Prostate gland (tissue), 2 donors: ENCODE measurements around the gene UNK. TPM values are rescaled to one million over a fixed set of nuclear protein-coding genes. Genes with fewer than 3 reads are reported as not detected.

Experiments
- DNase-seq: peaks from one replicate; pipeline ENCODE4 v3.0.0-alpha.2; 2019; ENCODE audit warnings: low spot score
- H3K27ac ChIP-seq, 2 donors: fragments of 200-600 bp; sonication (generic); 2 replicates each; pipeline ENCODE4 v1.5.1; 2017 to 2019
- H3K27me3 ChIP-seq: fragments of 200-600 bp; sonication (generic); replicated peaks from 2 replicates; pipeline ENCODE4 v1.5.1; 2019; ENCODE audit not compliant: insufficient read depth
- H3K36me3 ChIP-seq, 2 donors: fragments of 200-600 bp; sonication (generic); 1 replicate in 1 of 2; 2 replicates in 1 of 2; pipeline versions ENCODE4 v1.5.1 to v1.8.1; 2017 to 2019
- H3K4me1 ChIP-seq: fragments of 200-600 bp; sonication (generic); replicated peaks from 2 replicates; pipeline ENCODE4 v1.5.1; 2019
- H3K4me3 ChIP-seq, 2 donors: fragments of 200-600 bp; sonication (generic); 2 replicates each; pipeline ENCODE4 v1.5.1; 2017 to 2019
- H3K9me3 ChIP-seq: fragments of 200-600 bp; sonication (generic); 2 replicates; pipeline ENCODE4 v1.5.1; 2017
- CTCF ChIP-seq, 4 experiments: fragments of 200-600 bp in 2 of 4; fragments of 450-650 bp in 2 of 4; sonication (generic) in 2 of 4; IDR thresholded peaks; 1 replicate in 3 of 4; 2 replicates in 1 of 4; pipeline ENCODE4 v1.5.1; 2016 to 2019; ENCODE audit warnings: antibody characterized with exemption in 4 of 4, mild to moderate bottlenecking in 2 of 4, moderate library complexity in 2 of 4
- POLR2A ChIP-seq: fragments of 450-650 bp; IDR thresholded peaks from one replicate; pipeline ENCODE4 v1.6.1; 2016; ENCODE audit warnings: antibody characterized with exemption, mild to moderate bottlenecking
- POLR2AphosphoS5 ChIP-seq: sonication (generic); formaldehyde crosslinking; IDR thresholded peaks from one replicate; pipeline ENCODE4 v1.6.1; 2017; ENCODE audit warnings: antibody characterized with exemption
- WGBS: methylation state at CpG from one replicate; pipeline ENCODE4 v1.1.5; 2018; 5-methylcytosine and 5-hydroxymethylcytosine counted together
- intact Hi-C: fragments of 100-400 bp; cut with DNase I; formaldehyde crosslinking; loops from one replicate; pipeline ENCODE4 v1.14.2; 2022
- microRNA-seq: library from miRNA; unstranded; fragments of <30 nt; microRNA quantifications from one replicate; pipeline ENCODE4, GENCODE V29; 2016
- total RNA-seq, 2 donors: library from RNA; depleted of rRNA; stranded (reverse); fragments of >200 nt; gene quantifications; one replicate each; pipeline ENCODE4 v1.1.0, GENCODE V29; 2016

The UNK gene
- total RNA-seq, 2 donors from 2014 or later, result 68.9 to 72.5 TPM

GRCh38 chr17:75872434-75873351 lies 88.1 kb downstream of the UNK start:
- intact Hi-C loops, result loop anchor here (2.0 kb wide), 1 partner anchor 18 kb away; the partner anchor contains the start of gene WBP2
- DNase-seq, result peak; percentile 76
- 40% methylated on average over 13 of the region's 13 CpGs for WGBS

DNA sequence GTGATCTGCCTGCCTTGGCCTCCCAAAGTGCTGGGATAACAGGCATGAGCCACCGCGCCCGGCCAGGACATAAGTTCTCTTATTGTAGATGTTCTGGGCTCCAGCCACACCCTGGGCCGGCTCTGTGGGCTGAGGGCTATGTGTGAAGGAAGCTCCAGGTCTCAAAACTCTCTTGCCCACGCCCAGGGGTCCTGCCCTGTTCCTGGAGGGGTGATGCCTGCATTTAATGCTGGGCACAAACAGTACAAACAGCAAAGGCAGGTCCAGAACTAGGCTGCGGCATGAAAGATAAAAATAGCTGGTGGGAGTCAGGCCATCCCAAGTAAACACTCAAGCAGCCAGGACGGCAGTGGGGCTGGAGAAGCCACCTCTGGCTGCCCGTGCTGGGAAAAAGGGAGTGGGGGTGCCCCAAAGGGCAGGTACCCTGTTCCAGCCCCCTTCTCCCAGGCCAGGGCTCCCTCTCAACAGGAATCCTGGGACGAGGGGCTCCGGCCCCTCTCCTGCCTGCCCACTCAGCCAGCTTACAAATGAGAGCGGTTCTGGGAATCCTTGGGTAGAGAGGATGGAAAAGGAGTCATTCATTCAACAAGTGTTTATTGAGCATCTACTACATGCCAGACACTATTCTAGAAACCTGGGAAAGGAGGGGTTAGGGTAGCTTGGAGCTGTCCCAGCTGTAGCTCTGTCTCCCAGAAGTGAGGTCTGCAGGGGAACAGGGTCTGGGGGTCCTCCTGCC lies 89.1 kb downstream of the UNK start:
- H3K4me3 ChIP-seq, result no peak overlapping the region
- peak overlapping the region; percentile 83 for H3K27ac ChIP-seq
- H3K4me1 ChIP-seq, result peaks cover 28% of the 10 kb centered on the region
- no peak for DNase-seq
- no peaks in the 10 kb centered on the region for H3K9me3 ChIP-seq
- H3K36me3 ChIP-seq, result no peaks in the 10 kb centered on the region
- TF ChIP-seq POLR2A, result no peak
- no peak for TF ChIP-seq CTCF (IDR thresholded peaks at IDR 0.05)
- no peak for TF ChIP-seq POLR2AphosphoS5
- H3K27me3 ChIP-seq, result no peaks in the 10 kb centered on the region
- WGBS, result 72% methylated on average over 11 of the region's 11 CpGs
- intact Hi-C loops, result loop anchor here (2.0 kb wide), 1 partner anchor 19 kb away; the partner anchor contains the start of gene WBP2

More at GRCh38 chr17:75872434-75873351, 88.1 kb downstream of the UNK start:
- TF ChIP-seq POLR2A, result peak; percentile 31
- TF ChIP-seq POLR2AphosphoS5, result peak; percentile 77
- peak in 1 of 4 experiments; percentile 4 for TF ChIP-seq CTCF (IDR thresholded peaks at IDR 0.05)
- Histone ChIP-seq H3K4me1 (peaks cover 28% of the 10 kb centered on the region), H3K4me3 (no peak overlapping the region), H3K27ac (peak overlapping the region; percentile 83), H3K36me3 (no peaks in the 10 kb centered on the region), H3K27me3 (no peaks in the 10 kb centered on the region), H3K9me3 (no peaks in the 10 kb centered on the region)

GRCh38 chr17:75874323-75875181 lies 89.9 kb downstream of the UNK start:
- H3K27me3 ChIP-seq, result no peaks in the 10 kb centered on the region
- no peak for DNase-seq
- H3K4me3 ChIP-seq, result no peak overlapping the region
- intact Hi-C loops, result loop anchor here (5.0 kb wide), 1 partner anchor 87 kb away; no protein-coding TSS in a partner anchor
- no peaks in the 10 kb centered on the region for H3K36me3 ChIP-seq
- H3K27ac ChIP-seq, result peak overlapping the region; percentile 91
- TF ChIP-seq POLR2A, result no peak
- TF ChIP-seq CTCF (IDR thresholded peaks at IDR 0.05), result no peak
- TF ChIP-seq POLR2AphosphoS5, result no peak
- no peaks in the 10 kb centered on the region for H3K9me3 ChIP-seq
- 91% methylated on average over 38 of the region's 38 CpGs for WGBS
- peaks cover 28% of the 10 kb centered on the region for H3K4me1 ChIP-seq

Small RNAs within 50 kb of the gene (microRNA-seq; reads per million reads assigned to microRNA genes)
- 0.75 reads per million for gene MIR4738

Other genes with a start within 250 kb of the UNK start
- gene MYO15B, start 197.0 kb upstream of the UNK start, total RNA-seq, result 100 to 1,000 TPM in 1 of 2 donors, 10 to 100 TPM in 1; 86.5 to 214 TPM
- gene SMIM5, start 151.4 kb upstream of the UNK start, total RNA-seq, result 1 to 10 TPM in 1 of 2 donors, under 1 TPM in 1; 0.27 to 4.1 TPM
- gene RECQL5, start 117.7 kb upstream of the UNK start, total RNA-seq, result 100 to 1,000 TPM in 1 of 2 donors, 10 to 100 TPM in 1; 33.6 to 132 TPM
- gene SAP30BP, start 117.5 kb upstream of the UNK start, total RNA-seq, result 10 to 100 TPM; 50.4 to 72.3 TPM
- 100 to 1,000 TPM in 1 of 2 donors, 10 to 100 TPM in 1; 81.0 to 105 TPM for gene ITGB4, start 63.3 kb upstream of the UNK start, total RNA-seq
- 10 to 100 TPM; 28.1 to 28.5 TPM for gene GALK1, start 19.6 kb upstream of the UNK start, total RNA-seq
- 10 to 100 TPM in 1 of 2 donors, 1 to 10 TPM in 1; 2.9 to 16.2 TPM for gene UNC13D, start 59.6 kb downstream of the UNK start, total RNA-seq
- gene WBP2, start 70.5 kb downstream of the UNK start, total RNA-seq, result 100 to 1,000 TPM in 1 of 2 donors, 10 to 100 TPM in 1; 88.9 to 125 TPM
- gene TRIM47, start 93.8 kb downstream of the UNK start, total RNA-seq, result 10 to 100 TPM; 21.3 to 62.9 TPM
- 10 to 100 TPM; 27.5 to 28.1 TPM for gene TRIM65, start 112.1 kb downstream of the UNK start, total RNA-seq
- gene MRPL38, start 120.1 kb downstream of the UNK start, total RNA-seq, result 10 to 100 TPM; 40.3 to 85.6 TPM
- gene FBF1, start 156.2 kb downstream of the UNK start, total RNA-seq, result 10 to 100 TPM; 18.9 to 31.3 TPM
- gene ACOX1, start 194.4 kb downstream of the UNK start, total RNA-seq, result 10 to 100 TPM; 75.5 to 79.0 TPM
- gene TEN1, start 194.4 kb downstream of the UNK start, total RNA-seq, result 10 to 100 TPM; 20.9 to 25.1 TPM
- 10 to 100 TPM; 16.9 to 17.2 TPM for gene CDK3, start 216.0 kb downstream of the UNK start, total RNA-seq
- 10 to 100 TPM; 23.0 to 29.1 TPM for gene EVPL, start 242.5 kb downstream of the UNK start, total RNA-seq